ENCODE measurements around the gene KLK6.

DNA sequence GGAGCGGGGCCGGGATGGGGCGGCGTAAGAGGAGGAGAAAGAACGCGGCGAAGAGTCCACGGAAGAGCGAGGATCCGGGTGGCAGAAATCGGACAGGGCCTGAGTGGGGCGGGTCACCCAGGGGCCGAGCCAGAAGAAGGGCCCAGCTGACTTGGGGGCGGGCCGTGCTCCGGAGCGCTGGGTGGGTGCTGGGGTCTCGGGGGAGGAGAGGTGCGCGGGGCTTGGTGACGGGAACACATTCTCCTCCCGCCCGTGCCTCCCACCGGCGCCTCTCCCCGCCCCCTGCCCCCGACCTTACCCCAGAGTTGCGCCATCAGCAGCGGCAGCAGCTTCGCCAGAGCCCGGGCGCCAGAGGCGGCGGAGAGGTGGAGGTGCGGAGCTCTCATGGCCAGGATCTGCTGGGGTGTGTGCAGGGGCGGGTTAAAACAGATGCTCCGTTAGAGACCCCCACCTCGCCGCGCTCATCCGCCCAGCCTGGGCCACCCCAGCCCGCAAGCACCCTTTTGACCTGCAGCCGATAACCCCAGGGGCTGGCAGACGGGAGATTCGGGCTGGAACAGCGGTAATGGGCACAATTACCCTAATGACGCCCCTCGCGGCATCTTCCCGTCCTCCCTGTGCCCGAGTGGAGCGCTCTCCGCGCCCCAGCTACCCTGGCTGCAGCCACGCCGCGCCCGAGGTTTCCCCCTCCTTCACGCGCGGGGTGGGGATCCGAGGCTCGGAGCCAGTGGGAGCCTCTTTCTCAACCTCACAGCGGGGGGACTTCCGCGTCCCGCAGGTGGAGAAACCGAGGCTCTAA is 49.6 kb upstream of the KLK6 start:
- TF ChIP-seq, protein P1, sequence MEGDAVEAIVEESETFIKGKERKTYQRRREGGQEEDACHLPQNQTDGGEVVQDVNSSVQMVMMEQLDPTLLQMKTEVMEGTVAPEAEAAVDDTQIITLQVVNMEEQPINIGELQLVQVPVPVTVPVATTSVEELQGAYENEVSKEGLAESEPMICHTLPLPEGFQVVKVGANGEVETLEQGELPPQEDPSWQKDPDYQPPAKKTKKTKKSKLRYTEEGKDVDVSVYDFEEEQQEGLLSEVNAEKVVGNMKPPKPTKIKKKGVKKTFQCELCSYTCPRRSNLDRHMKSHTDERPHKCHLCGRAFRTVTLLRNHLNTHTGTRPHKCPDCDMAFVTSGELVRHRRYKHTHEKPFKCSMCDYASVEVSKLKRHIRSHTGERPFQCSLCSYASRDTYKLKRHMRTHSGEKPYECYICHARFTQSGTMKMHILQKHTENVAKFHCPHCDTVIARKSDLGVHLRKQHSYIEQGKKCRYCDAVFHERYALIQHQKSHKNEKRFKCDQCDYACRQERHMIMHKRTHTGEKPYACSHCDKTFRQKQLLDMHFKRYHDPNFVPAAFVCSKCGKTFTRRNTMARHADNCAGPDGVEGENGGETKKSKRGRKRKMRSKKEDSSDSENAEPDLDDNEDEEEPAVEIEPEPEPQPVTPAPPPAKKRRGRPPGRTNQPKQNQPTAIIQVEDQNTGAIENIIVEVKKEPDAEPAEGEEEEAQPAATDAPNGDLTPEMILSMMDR (IDR thresholded peaks at IDR 0.05; ENCODE audit: poor library complexity), result no peak
- TF ChIP-seq EZH2 (IDR thresholded peaks at IDR 0.05; ENCODE audit: borderline replicate concordance) (peak; percentile 68), EZH2phosphoT487 (IDR thresholded peaks at IDR 0.05; ENCODE audit: low read depth, severe bottlenecking, unreplicated experiment) (no peak)

Data from hepatocyte (in vitro differentiated cells).